ENCODE results near the gene PDE4B. TPM values are rescaled to one million over a fixed set of nuclear protein-coding genes. Genes with fewer than 3 reads are reported as not detected.

Gene PDE4B
- polyA plus RNA-seq, 1 experiment = 17.6 TPM

GRCh38 chr1:66348776-66349175, 556.1 kb downstream of the PDE4B start:
- Histone ChIP-seq H3K4me3 (ENCODE audit: low read depth, low read length) (no peak overlapping the region), H3K27me3 (ENCODE audit: control insufficient read depth, insufficient read depth, low read length) (no peaks in the 10 kb centered on the region), H3K9me3 (ENCODE audit: control insufficient read depth, insufficient read depth, low read length) (no peaks in the 10 kb centered on the region), H3K27ac (ENCODE audit: low read depth, low read length) (no peak overlapping the region)
- CTCF ChIA-PET = no interaction called here
- POLR2A ChIA-PET = no interaction called here
- TF ChIP-seq CTCF (IDR thresholded peaks at IDR 0.05; ENCODE audit: low read depth, low read length) = no peak
- DNase-seq (ENCODE audit: low read depth, low spot score) = no peak

GRCh38 chr1:66349242-66349641, 556.5 kb downstream of the PDE4B start:
- H3K9me3 ChIP-seq (ENCODE audit: control insufficient read depth, insufficient read depth, low read length) = no peaks in the 10 kb centered on the region
- ChIA-PET CTCF (no interaction called here), POLR2A (interaction anchor here (1.3 kb wide), 1 partner anchor 87 kb away, joined by 3 read pairs; no protein-coding TSS in a partner anchor)
- DNase-seq (ENCODE audit: low read depth, low spot score) = no peak
- H3K27ac ChIP-seq (ENCODE audit: low read depth, low read length) = no peak overlapping the region
- no peak for TF ChIP-seq CTCF (IDR thresholded peaks at IDR 0.05; ENCODE audit: low read depth, low read length)
- H3K4me3 ChIP-seq (ENCODE audit: low read depth, low read length) = no peak overlapping the region
- H3K27me3 ChIP-seq (ENCODE audit: control insufficient read depth, insufficient read depth, low read length) = no peaks in the 10 kb centered on the region

- H3K4me3 ChIP-seq (ENCODE audit: low read depth, low read length) = no peak overlapping the region
- no peaks in the 10 kb centered on the region for H3K27me3 ChIP-seq (ENCODE audit: control insufficient read depth, insufficient read depth, low read length)
- H3K27ac ChIP-seq (ENCODE audit: low read depth, low read length) = peak overlapping the region; percentile 25
- POLR2A ChIA-PET = interaction anchor here (1.3 kb wide), 1 partner anchor 86 kb away, joined by 3 read pairs; no protein-coding TSS in a partner anchor
- H3K9me3 ChIP-seq (ENCODE audit: control insufficient read depth, insufficient read depth, low read length) = no peaks in the 10 kb centered on the region
- CTCF ChIA-PET = interaction anchor here (1.0 to 2.4 kb wide), 5 partner anchors 10 to 154 kb away, joined by 4 to 13 read pairs (median 6); no protein-coding TSS in a partner anchor
- no peak for DNase-seq (ENCODE audit: low read depth, low spot score)
- no peak for TF ChIP-seq CTCF (IDR thresholded peaks at IDR 0.05; ENCODE audit: low read depth, low read length)
These were observed 557.4 kb downstream of the PDE4B start for GRCh38 chr1:66350001-66350547.

GRCh38 chr1:66351478-66351877, 558.8 kb downstream of the PDE4B start:
- no peak overlapping the region for H3K27ac ChIP-seq (ENCODE audit: low read depth, low read length)
- DNase-seq (ENCODE audit: low read depth, low spot score) = no peak
- CTCF ChIA-PET = interaction anchor here (0.6 to 2.4 kb wide), 5 partner anchors 12 to 153 kb away, joined by 3 to 13 read pairs (median 5); no protein-coding TSS in a partner anchor
- H3K27me3 ChIP-seq (ENCODE audit: control insufficient read depth, insufficient read depth, low read length) = no peaks in the 10 kb centered on the region
- POLR2A ChIA-PET = no interaction called here
- no peak overlapping the region for H3K4me3 ChIP-seq (ENCODE audit: low read depth, low read length)
- H3K9me3 ChIP-seq (ENCODE audit: control insufficient read depth, insufficient read depth, low read length) = no peaks in the 10 kb centered on the region
- TF ChIP-seq CTCF (IDR thresholded peaks at IDR 0.05; ENCODE audit: low read depth, low read length) = no peak

- no peaks in the 10 kb centered on the region for H3K27me3 ChIP-seq (ENCODE audit: control insufficient read depth, insufficient read depth, low read length)
- H3K27ac ChIP-seq (ENCODE audit: low read depth, low read length) = no peak overlapping the region
- ChIA-PET CTCF (interaction anchor here (2.4 kb wide), 1 partner anchor 94 kb away, joined by 13 read pairs; no protein-coding TSS in a partner anchor), POLR2A (no interaction called here)
- no peaks in the 10 kb centered on the region for H3K9me3 ChIP-seq (ENCODE audit: control insufficient read depth, insufficient read depth, low read length)
- H3K4me3 ChIP-seq (ENCODE audit: low read depth, low read length) = no peak overlapping the region
- TF ChIP-seq CTCF (IDR thresholded peaks at IDR 0.05; ENCODE audit: low read depth, low read length) = no peak
- no peak for DNase-seq (ENCODE audit: low read depth, low spot score)
These were observed 559.2 kb downstream of the PDE4B start for GRCh38 chr1:66351913-66352312.
